ENCODE results near the gene NMD3. TPM values are rescaled to one million over a fixed set of nuclear protein-coding genes. Genes with fewer than 3 reads are reported as not detected.
A peak's percentile ranks its signal among the peaks of the same experiment; 100 is the strongest.

The NMD3 gene
- total RNA-seq, 1 experiment from 2014 or later = 61.7 TPM

GRCh38 chr3:161222662-161223061, 1.6 kb downstream of the NMD3 start:
- Mint-ChIP-seq H3K27ac (ENCODE audit: unreplicated experiment) (peak overlapping the region; percentile 81), H3K27me3 (ENCODE audit: insufficient read depth, unreplicated experiment) (no peaks in the 10 kb centered on the region), H3K36me3 (ENCODE audit: insufficient read depth, unreplicated experiment) (peaks cover 32% of the 10 kb centered on the region), H3K9me3 (ENCODE audit: unreplicated experiment) (no peaks in the 10 kb centered on the region), H3K4me3 (ENCODE audit: unreplicated experiment) (peak overlapping the region; percentile 80), H3K4me1 (ENCODE audit: low read depth, unreplicated experiment) (peaks cover 6% of the 10 kb centered on the region)
- no peaks in the 10 kb centered on the region; the same call in 1 of the 2 replicates for H3K36me3 ChIP-seq (ENCODE audit: control insufficient read depth, insufficient read depth, low read length)
- H3K27me3 ChIP-seq (replicated peaks; ENCODE audit: control insufficient read depth, insufficient read depth, low read length) = no peaks in the 10 kb centered on the region
- H3K4me3 ChIP-seq (ENCODE audit: low read depth, low read length) = peak overlapping the region; percentile 86
- H3K9me3 ChIP-seq = no peaks in the 10 kb centered on the region
- CTCF ChIA-PET = interaction anchor here (0.6 kb wide), 1 partner anchor 93 kb away, joined by 7 read pairs; no protein-coding TSS in a partner anchor
- POLR2A ChIA-PET = interaction anchor here (1.2 kb wide), 1 partner anchor 200 kb away, joined by 4 read pairs; no protein-coding TSS in a partner anchor
- H3K4me1 ChIP-seq = peaks cover 4% of the 10 kb centered on the region; the same call in 1 of the 2 replicates
- intact Hi-C loops (cut with micrococcal nuclease; ENCODE audit: unreplicated experiment) = loop anchor here (5.0 kb wide), 2 partner anchors 120 to 200 kb away; no protein-coding TSS in a partner anchor
- TF ChIP-seq CTCF (IDR thresholded peaks at IDR 0.05; ENCODE audit: insufficient read depth in 1 of 2, low read depth in 1 of 2, low read length in 1 of 2, severe bottlenecking in 1 of 2, unreplicated experiment in 1 of 2) = no peak
- BruUV-seq (replicated peaks) = no TSS peak
- no peak for DNase-seq

GRCh38 chr3:161224786-161225185, 3.7 kb downstream of the NMD3 start:
- Mint-ChIP-seq H3K36me3 (ENCODE audit: insufficient read depth, unreplicated experiment) (peaks cover 32% of the 10 kb centered on the region), H3K27me3 (ENCODE audit: insufficient read depth, unreplicated experiment) (no peaks in the 10 kb centered on the region), H3K4me1 (ENCODE audit: low read depth, unreplicated experiment) (peaks cover 6% of the 10 kb centered on the region), H3K27ac (ENCODE audit: unreplicated experiment) (no peak overlapping the region), H3K9me3 (ENCODE audit: unreplicated experiment) (no peaks in the 10 kb centered on the region), H3K4me3 (ENCODE audit: unreplicated experiment) (no peak overlapping the region)
- H3K9me3 ChIP-seq = no peaks in the 10 kb centered on the region
- no peaks in the 10 kb centered on the region; the same call in 1 of the 2 replicates for H3K36me3 ChIP-seq (ENCODE audit: control insufficient read depth, insufficient read depth, low read length)
- ChIA-PET CTCF (no interaction called here), POLR2A (no interaction called here)
- no TSS peak for BruUV-seq (replicated peaks)
- no peak for DNase-seq
- peaks cover 4% of the 10 kb centered on the region; the same call in 1 of the 2 replicates for H3K4me1 ChIP-seq
- H3K27me3 ChIP-seq (replicated peaks; ENCODE audit: control insufficient read depth, insufficient read depth, low read length) = no peaks in the 10 kb centered on the region
- no peak overlapping the region for H3K4me3 ChIP-seq (ENCODE audit: low read depth, low read length)
- TF ChIP-seq CTCF (IDR thresholded peaks at IDR 0.05; ENCODE audit: insufficient read depth in 1 of 2, low read depth in 1 of 2, low read length in 1 of 2, severe bottlenecking in 1 of 2, unreplicated experiment in 1 of 2) = no peak
- intact Hi-C loops (cut with micrococcal nuclease; ENCODE audit: unreplicated experiment) = loop anchor here (5.0 kb wide), 2 partner anchors 122 to 198 kb away; no protein-coding TSS in a partner anchor

GRCh38 chr3:161230621-161231171, 9.6 kb downstream of the NMD3 start:
- Histone ChIP-seq H3K4me3 (ENCODE audit: low read depth, low read length) (no peak overlapping the region), H3K27me3 (replicated peaks; ENCODE audit: control insufficient read depth, insufficient read depth, low read length) (no peaks in the 10 kb centered on the region), H3K36me3 (ENCODE audit: control insufficient read depth, insufficient read depth, low read length) (no peaks in the 10 kb centered on the region; the same call in 1 of the 2 replicates), H3K4me1 (no peaks in the 10 kb centered on the region), H3K9me3 (no peaks in the 10 kb centered on the region)
- no peaks in the 10 kb centered on the region for H3K9me3 Mint-ChIP-seq (ENCODE audit: unreplicated experiment)
- no TSS peak for BruUV-seq (replicated peaks)
- DNase-seq = no peak
- ChIA-PET POLR2A (no interaction called here), CTCF (no interaction called here)
- intact Hi-C loops (cut with micrococcal nuclease; ENCODE audit: unreplicated experiment) = no loop called here
- no peak for TF ChIP-seq CTCF (IDR thresholded peaks at IDR 0.05; ENCODE audit: insufficient read depth in 1 of 2, low read depth in 1 of 2, low read length in 1 of 2, severe bottlenecking in 1 of 2, unreplicated experiment in 1 of 2)
- peaks cover 13% of the 10 kb centered on the region for H3K36me3 Mint-ChIP-seq (ENCODE audit: insufficient read depth, unreplicated experiment)
- H3K27me3 Mint-ChIP-seq (ENCODE audit: insufficient read depth, unreplicated experiment) = no peaks in the 10 kb centered on the region
- no peaks in the 10 kb centered on the region for H3K4me1 Mint-ChIP-seq (ENCODE audit: low read depth, unreplicated experiment)
- no peak overlapping the region for H3K4me3 Mint-ChIP-seq (ENCODE audit: unreplicated experiment)
- H3K27ac Mint-ChIP-seq (ENCODE audit: unreplicated experiment) = no peak overlapping the region

Measured in Caco-2 (cell line).